Left ventricle myocardium inferior (tissue), 1 donor: ENCODE measurements around the gene ASPHD2. TPM values are rescaled to one million over a fixed set of nuclear protein-coding genes. Genes with fewer than 3 reads are reported as not detected.

Source experiments
- DNase-seq: peaks from one replicate; pipeline ENCODE4 v3.0.0-alpha.2; 2020
- H3K27ac ChIP-seq: fragments of 200-600 bp; replicated peaks from 2 replicates; pipeline ENCODE4 v1.8.0; 2021
- H3K27me3 ChIP-seq: fragments of 200-600 bp; 2 replicates; pipeline ENCODE4 v1.8.0; 2021; ENCODE audit warnings: low read depth
- H3K36me3 ChIP-seq: fragments of 200-600 bp; 2 replicates; pipeline ENCODE4 v1.8.0; 2021
- H3K4me1 ChIP-seq: fragments of 200-600 bp; 2 replicates; pipeline ENCODE4 v1.8.0; 2021
- H3K4me3 ChIP-seq: fragments of 200-600 bp; 2 replicates; pipeline ENCODE4 v1.8.0; 2021; ENCODE audit warnings: mild to moderate bottlenecking, moderate library complexity
- H3K9me3 ChIP-seq: fragments of 200-600 bp; replicated peaks from 2 replicates; pipeline ENCODE4 v1.8.0; 2021
- intact Hi-C: fragments of 100-400 bp; cut with micrococcal nuclease; formaldehyde crosslinking; loops from one replicate; pipeline ENCODE4 v1.11.0; 2022
- total RNA-seq: library from RNA; stranded (reverse); fragmentation: NEBNext Ultra II Directional; extraction: Animal tissue kit (Norgen Biotek cat#: 25700); gene quantifications from one replicate; pipeline ENCODE4 v1.2.1, GENCODE V29; 2021
- TF ChIP-seq, protein P1 (sequence below): fragments of 200-600 bp; IDR thresholded peaks from 2 replicates; pipeline ENCODE4 v1.8.0; 2021; ENCODE audit warnings: antibody characterized with exemption, mild to moderate bottlenecking, borderline replicate concordance
- donor health status: DM: no; HTN: yes; CAD: no; lungs with severe emphysema.

Gene ASPHD2
- total RNA-seq, 1 donor from 2014 or later = 0.11 TPM

DNA sequence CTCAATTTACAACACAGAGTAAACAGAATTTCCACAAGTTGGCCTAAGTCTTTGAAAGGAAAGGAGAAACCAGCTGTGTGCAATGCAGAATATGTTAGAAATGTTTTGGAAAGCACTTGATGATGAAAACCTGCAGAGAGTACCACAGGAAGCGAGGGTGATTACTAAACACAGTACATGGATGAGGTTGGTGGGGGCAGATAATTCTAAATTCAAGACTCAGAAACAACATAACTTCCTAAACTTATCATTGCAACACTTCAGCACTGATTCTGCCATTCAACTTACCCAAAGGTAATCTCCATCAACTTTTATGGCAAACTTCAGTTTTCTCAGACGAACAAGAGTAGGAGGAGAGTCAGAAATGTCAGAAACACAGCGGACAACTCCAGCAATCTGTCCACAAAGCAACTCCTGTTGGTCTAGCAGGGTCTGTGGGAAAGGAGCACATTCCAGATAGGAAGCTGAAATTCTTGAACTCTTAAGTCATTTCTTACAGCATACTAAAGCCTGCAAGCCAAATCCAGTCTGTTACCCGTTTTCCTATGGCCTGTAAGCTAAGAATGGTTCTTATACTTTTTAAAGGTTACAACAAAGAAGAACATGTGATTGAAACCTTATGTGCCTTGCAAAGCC lies 47.8 kb downstream of the ASPHD2 start:
- Histone ChIP-seq H3K27ac (no peak overlapping the region), H3K4me1 (peaks cover 32% of the 10 kb centered on the region), H3K27me3 (no peaks in the 10 kb centered on the region), H3K4me3 (no peak overlapping the region), H3K36me3 (peaks cover 61% of the 10 kb centered on the region), H3K9me3 (no peaks in the 10 kb centered on the region)
- TF ChIP-seq, protein P1, sequence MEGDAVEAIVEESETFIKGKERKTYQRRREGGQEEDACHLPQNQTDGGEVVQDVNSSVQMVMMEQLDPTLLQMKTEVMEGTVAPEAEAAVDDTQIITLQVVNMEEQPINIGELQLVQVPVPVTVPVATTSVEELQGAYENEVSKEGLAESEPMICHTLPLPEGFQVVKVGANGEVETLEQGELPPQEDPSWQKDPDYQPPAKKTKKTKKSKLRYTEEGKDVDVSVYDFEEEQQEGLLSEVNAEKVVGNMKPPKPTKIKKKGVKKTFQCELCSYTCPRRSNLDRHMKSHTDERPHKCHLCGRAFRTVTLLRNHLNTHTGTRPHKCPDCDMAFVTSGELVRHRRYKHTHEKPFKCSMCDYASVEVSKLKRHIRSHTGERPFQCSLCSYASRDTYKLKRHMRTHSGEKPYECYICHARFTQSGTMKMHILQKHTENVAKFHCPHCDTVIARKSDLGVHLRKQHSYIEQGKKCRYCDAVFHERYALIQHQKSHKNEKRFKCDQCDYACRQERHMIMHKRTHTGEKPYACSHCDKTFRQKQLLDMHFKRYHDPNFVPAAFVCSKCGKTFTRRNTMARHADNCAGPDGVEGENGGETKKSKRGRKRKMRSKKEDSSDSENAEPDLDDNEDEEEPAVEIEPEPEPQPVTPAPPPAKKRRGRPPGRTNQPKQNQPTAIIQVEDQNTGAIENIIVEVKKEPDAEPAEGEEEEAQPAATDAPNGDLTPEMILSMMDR = no peak
- intact Hi-C loops = no loop called here
- DNase-seq = no peak

DNA sequence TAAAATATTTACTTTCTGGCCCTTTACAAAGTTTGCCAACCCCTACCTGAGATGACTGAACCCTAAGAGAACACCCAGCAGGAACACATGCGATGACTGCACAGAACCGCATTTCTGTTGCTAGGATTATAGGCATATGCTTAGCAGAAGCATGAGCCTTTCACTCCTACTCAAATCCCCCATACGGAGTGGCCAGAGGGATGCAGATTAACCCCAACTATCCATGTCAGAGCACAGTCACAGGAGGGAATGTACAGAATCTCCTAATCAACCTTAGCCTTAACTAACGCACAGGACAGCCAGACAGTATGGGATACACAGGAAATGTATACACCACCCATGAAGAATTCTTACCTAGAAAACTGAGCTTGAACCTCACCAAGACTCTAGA lies 48.3 kb downstream of the ASPHD2 start:
- H3K27me3 ChIP-seq = no peaks in the 10 kb centered on the region
- H3K9me3 ChIP-seq = no peaks in the 10 kb centered on the region
- no peak overlapping the region for H3K4me3 ChIP-seq
- H3K27ac ChIP-seq = no peak overlapping the region
- TF ChIP-seq, protein P1 = no peak
- peaks cover 56% of the 10 kb centered on the region for H3K36me3 ChIP-seq
- no peak for DNase-seq
- intact Hi-C loops = no loop called here
- H3K4me1 ChIP-seq = peaks cover 38% of the 10 kb centered on the region

DNA sequence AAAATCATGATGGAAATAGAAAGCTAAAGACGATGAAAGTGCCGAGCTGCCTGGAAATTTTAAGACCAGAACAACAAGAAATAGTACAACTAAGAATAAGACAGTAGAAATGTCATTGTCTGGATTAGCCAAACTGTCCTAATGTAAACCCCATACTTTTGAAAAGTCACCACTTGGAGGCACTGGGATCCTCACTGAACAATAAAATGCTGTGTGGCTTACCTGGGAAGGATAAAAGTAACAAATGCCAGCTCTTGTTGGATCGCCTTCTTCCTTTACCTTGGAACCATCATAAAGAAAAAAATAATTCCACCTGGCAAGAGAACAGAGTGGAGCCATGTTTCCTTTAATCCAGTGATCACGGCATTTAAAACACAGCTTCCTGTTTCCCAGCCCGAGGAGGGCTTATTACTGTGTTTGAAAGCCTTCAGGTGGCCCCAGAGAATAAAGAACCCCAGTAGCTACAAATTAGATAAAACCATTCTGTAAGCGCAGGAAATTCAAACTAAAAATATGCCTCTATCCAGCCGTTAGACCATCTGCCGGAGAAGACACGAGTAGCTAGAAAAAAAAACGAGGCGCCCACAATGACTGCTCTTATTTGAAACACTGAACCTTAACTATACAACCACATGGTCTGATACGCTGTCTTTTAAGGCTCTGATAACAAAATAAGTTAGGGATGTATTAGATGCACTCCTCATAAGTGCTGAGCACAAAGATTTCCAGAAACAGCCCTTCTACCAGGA lies 50.2 kb downstream of the ASPHD2 start:
- no peak overlapping the region for H3K27ac ChIP-seq
- DNase-seq = no peak
- TF ChIP-seq, protein P1 = peak; percentile 8
- H3K4me1 ChIP-seq = peaks cover 55% of the 10 kb centered on the region
- intact Hi-C loops = no loop called here
- no peaks in the 10 kb centered on the region for H3K27me3 ChIP-seq
- peaks cover 39% of the 10 kb centered on the region for H3K36me3 ChIP-seq
- H3K4me3 ChIP-seq = peak overlapping the region; percentile 37
- no peaks in the 10 kb centered on the region for H3K9me3 ChIP-seq

DNA sequence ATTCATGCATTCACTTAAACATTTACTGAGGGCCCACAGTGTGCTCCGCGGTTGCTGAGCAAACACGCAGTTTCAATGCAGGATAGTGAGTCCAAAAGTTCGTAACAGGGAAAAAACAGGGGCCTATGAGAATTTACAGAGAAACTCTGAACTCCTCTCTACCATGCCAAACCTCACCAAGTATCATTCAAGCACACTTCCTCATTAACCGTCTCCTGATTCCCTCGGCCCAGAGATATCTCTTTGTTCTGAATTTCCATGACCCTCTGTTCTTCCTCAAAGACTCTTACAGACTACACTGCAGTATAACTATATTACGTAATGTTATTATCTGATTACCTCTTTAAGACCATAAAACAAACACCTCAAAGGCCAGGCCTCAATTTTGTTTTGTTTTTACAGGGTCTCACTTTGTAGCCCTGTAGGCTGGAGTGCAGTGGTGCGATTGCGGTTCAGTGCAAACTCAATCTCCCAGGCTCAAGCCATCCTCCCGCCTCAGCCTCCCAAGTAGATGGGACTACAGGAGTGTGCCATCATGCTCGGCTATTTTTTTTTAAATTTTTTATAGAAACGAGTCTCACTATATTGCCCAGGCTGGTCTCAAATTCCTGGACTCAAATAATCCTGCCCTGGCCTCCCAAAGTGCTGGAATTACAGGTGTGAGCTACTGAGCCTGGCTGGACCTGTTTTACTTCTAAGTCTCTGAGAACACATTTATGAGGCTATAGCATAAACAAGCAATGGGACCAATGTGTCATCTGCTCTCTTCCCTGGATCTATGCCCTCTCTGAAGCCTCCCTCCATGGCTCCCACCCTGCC lies 50.9 kb downstream of the ASPHD2 start:
- TF ChIP-seq, protein P1 = no peak
- Histone ChIP-seq H3K4me3 (peak overlapping the region; percentile 37), H3K27ac (no peak overlapping the region), H3K36me3 (peaks cover 31% of the 10 kb centered on the region), H3K27me3 (no peaks in the 10 kb centered on the region), H3K4me1 (peaks cover 63% of the 10 kb centered on the region), H3K9me3 (no peaks in the 10 kb centered on the region)
- intact Hi-C loops = no loop called here
- DNase-seq = no peak

DNA sequence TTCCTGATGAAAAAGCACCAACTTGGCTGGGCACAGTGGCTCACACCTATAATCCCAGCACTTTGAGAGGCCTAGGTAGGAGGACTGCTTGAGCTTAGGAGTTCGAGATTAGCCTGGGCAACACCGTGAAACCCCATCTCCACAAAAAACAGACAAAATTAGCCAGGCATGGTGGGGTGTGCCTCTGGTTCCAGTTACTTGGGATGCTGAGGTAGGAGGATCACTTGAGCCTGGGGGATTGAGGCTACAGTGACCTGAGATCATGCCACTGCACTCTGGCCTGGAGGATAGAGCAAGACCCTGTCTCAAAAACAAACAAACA lies 51.5 kb downstream of the ASPHD2 start:
- TF ChIP-seq, protein P1 = no peak
- intact Hi-C loops = no loop called here
- peaks cover 69% of the 10 kb centered on the region for H3K4me1 ChIP-seq
- no peaks in the 10 kb centered on the region for H3K27me3 ChIP-seq
- no peak overlapping the region for H3K4me3 ChIP-seq
- no peaks in the 10 kb centered on the region for H3K9me3 ChIP-seq
- no peak for DNase-seq
- peaks cover 26% of the 10 kb centered on the region for H3K36me3 ChIP-seq
- no peak overlapping the region for H3K27ac ChIP-seq
